CD14-positive monocyte (primary cell): ENCODE data around the gene SHPK. TPM values are rescaled to one million over a fixed set of nuclear protein-coding genes. Genes with fewer than 3 reads are reported as not detected.

Experiments
- DNase-seq, 3 donors: peaks; one replicate each; pipeline ENCODE4 v3.0.0-alpha.2; 2011 to 2022
- H2AFZ ChIP-seq: 2 replicates; pipeline ENCODE4 v1.6.0; 2012; ENCODE audit warnings: mild to moderate bottlenecking, low read depth, low read length, inconsistent platforms; ENCODE audit not compliant: insufficient read depth, poor library complexity, severe bottlenecking
- H3K27ac ChIP-seq, 2 donors: 1 replicate in 1 of 2; 2 replicates in 1 of 2; pipeline ENCODE4 v1.5.1; 2012 to 2013; ENCODE audit warnings: low read length in 2 of 2, control low read depth in 1 of 2, inconsistent platforms in 1 of 2, low read depth in 1 of 2, mild to moderate bottlenecking in 1 of 2
- H3K27me3 ChIP-seq, 2 donors: one replicate each; pipeline versions ENCODE4 v1.6.0 to v1.6.1; 2011 to 2013; ENCODE audit warnings: low read length in 2 of 2; ENCODE audit not compliant: control insufficient read depth in 2 of 2, insufficient read depth in 2 of 2
- H3K36me3 ChIP-seq, 2 donors: replicated peaks in 1 of 2; 1 replicate in 1 of 2; 2 replicates in 1 of 2; pipeline versions ENCODE4 v1.5.1 to v1.6.1; 2012 to 2013; ENCODE audit warnings: low read length in 2 of 2, control low read depth in 1 of 2, inconsistent platforms in 1 of 2, mild to moderate bottlenecking in 1 of 2; ENCODE audit not compliant: insufficient read depth in 2 of 2, control insufficient read depth in 1 of 2
- H3K4me1 ChIP-seq, 2 donors: 1 replicate in 1 of 2; 2 replicates in 1 of 2; pipeline versions ENCODE4 v1.5.1 to v1.6.1; 2012 to 2013; ENCODE audit warnings: low read length in 2 of 2, control low read depth in 1 of 2, inconsistent platforms in 1 of 2, mild to moderate bottlenecking in 1 of 2, moderate library complexity in 1 of 2; ENCODE audit not compliant: insufficient read depth in 2 of 2, control insufficient read depth in 1 of 2
- H3K4me2 ChIP-seq: replicated peaks from 2 replicates; pipeline ENCODE3; 2012; ENCODE audit warnings: low read length, moderate library complexity, mild to moderate bottlenecking; ENCODE audit not compliant: poor library complexity, severe bottlenecking; ENCODE audit errors: extremely low read depth
- H3K4me3 ChIP-seq, 3 experiments: fragments of 200-600 bp in 1 of 3; sonication (generic) in 1 of 3; replicated peaks in 1 of 3; 1 replicate in 2 of 3; 2 replicates in 1 of 3; pipeline ENCODE4 v1.5.1; 2011 to 2013; ENCODE audit warnings: low read length in 3 of 3, mild to moderate bottlenecking in 3 of 3, control low read depth in 2 of 3, low read depth in 2 of 3, inconsistent platforms in 1 of 3, moderate library complexity in 1 of 3
- H3K79me2 ChIP-seq: 2 replicates; pipeline ENCODE4 v1.6.0; 2012; ENCODE audit warnings: mild to moderate bottlenecking, control low read depth, inconsistent platforms, low read length, moderate library complexity; ENCODE audit not compliant: insufficient read depth
- H3K9ac ChIP-seq: 2 replicates; pipeline ENCODE4 v1.6.0; 2017; ENCODE audit warnings: low read length, mild to moderate bottlenecking; ENCODE audit not compliant: insufficient read depth, poor library complexity, severe bottlenecking
- H3K9me3 ChIP-seq, 2 donors: replicated peaks in 1 of 2; 1 replicate in 1 of 2; 2 replicates in 1 of 2; pipeline versions ENCODE4 v1.5.1 to v1.6.1; 2012 to 2013; ENCODE audit warnings: low read length in 2 of 2, control low read depth in 1 of 2; ENCODE audit not compliant: control insufficient read depth in 1 of 2, insufficient read depth in 1 of 2
- H4K20me1 ChIP-seq: 2 replicates; pipeline ENCODE4 v1.6.0; 2012; ENCODE audit warnings: mild to moderate bottlenecking, low read length, control low read depth, moderate library complexity; ENCODE audit not compliant: insufficient read depth
- H3K27ac Mint-ChIP-seq, 7 donors: one replicate each; pipeline ENCODE4 v1.8.0; 2020; ENCODE audit warnings: mild to moderate bottlenecking in 7 of 7, mixed read lengths in 7 of 7, moderate library complexity in 6 of 7, inconsistent platforms in 2 of 7
- H3K27me3 Mint-ChIP-seq, 3 donors: one replicate each; pipeline ENCODE4 v1.8.0; 2021 to 2022; ENCODE audit warnings: low read depth in 3 of 3, mild to moderate bottlenecking in 3 of 3, mixed read lengths in 3 of 3, moderate library complexity in 3 of 3, inconsistent platforms in 1 of 3
- H3K36me3 Mint-ChIP-seq, 2 donors: one replicate each; pipeline ENCODE4 v1.8.0; 2020; ENCODE audit warnings: mixed read lengths in 2 of 2, inconsistent platforms in 1 of 2, mild to moderate bottlenecking in 1 of 2
- H3K4me1 Mint-ChIP-seq: one replicate; pipeline ENCODE4 v1.8.0; 2020; ENCODE audit warnings: mild to moderate bottlenecking, mixed read lengths
- H3K4me3 Mint-ChIP-seq, 2 donors: one replicate each; pipeline ENCODE4 v1.8.0; 2020; ENCODE audit warnings: mild to moderate bottlenecking in 2 of 2, mixed read lengths in 2 of 2, moderate library complexity in 1 of 2
- H3K9me3 Mint-ChIP-seq, 7 donors: one replicate each; pipeline ENCODE4 v1.8.0; 2020 to 2022; ENCODE audit warnings: mixed read lengths in 7 of 7, mild to moderate bottlenecking in 6 of 7, moderate library complexity in 6 of 7, inconsistent platforms in 2 of 7
- CTCF ChIP-seq: fragments of 200-600 bp; IDR thresholded peaks from one replicate; pipeline ENCODE4 v1.8.0; 2022; ENCODE audit warnings: antibody characterized with exemption, mild to moderate bottlenecking
- WGBS: methylation state at CpG from one replicate; pipeline ENCODE4 v1.1.5; 2013; ENCODE audit warnings: missing lambda C conversion rate; ENCODE audit not compliant: insufficient coverage; 5-methylcytosine and 5-hydroxymethylcytosine counted together
- intact Hi-C, 2 donors: fragments of 100-400 bp; cut with micrococcal nuclease; formaldehyde crosslinking; loops; one replicate each; pipeline versions ENCODE4 v1.15.0 to v1.15.1; 2023
- polyA plus RNA-seq, 3 donors: library from polyadenylated mRNA; depleted of rRNA in 1 of 3; unstranded in 2 of 3; stranded (reverse) in 1 of 3; fragments of 300-500 nt in 2 of 3; fragments of >200 nt in 1 of 3; fragmentation: Illumina TruSeq in 2 of 3; gene quantifications; 1 replicate in 2 of 3; 2 replicates in 1 of 3; pipeline ENCODE4 v1.2.3, GENCODE V29; 2012 to 2021

Gene SHPK
- polyA plus RNA-seq, 3 donors: 4.3 to 4.6 (median 4.6) TPM

GRCh38 chr17:3590231-3590630, 45.8 kb downstream of the SHPK start:
- intact Hi-C loops: no loop called here
- no peaks in the 10 kb centered on the region for H3K27me3 Mint-ChIP-seq
- no peak overlapping the region for H3K4me2 ChIP-seq

GRCh38 chr17:3589784-3590183, 46.3 kb downstream of the SHPK start:
- no peaks in the 10 kb centered on the region for H3K79me2 ChIP-seq
- H3K36me3 Mint-ChIP-seq: peaks cover 24 to 32% of the 10 kb centered on the region in 2 donors
- no peaks in the 10 kb centered on the region for H4K20me1 ChIP-seq
- H3K9me3 ChIP-seq: no peaks in the 10 kb centered on the region
- H3K4me3 ChIP-seq: no peak overlapping the region
- 98% methylated on average over 22 of the region's 22 CpGs for WGBS
- DNase-seq: no peak
- H3K36me3 ChIP-seq: peaks cover 30 to 38% of the 10 kb centered on the region in 2 donors
- H3K4me3 Mint-ChIP-seq: no peak overlapping the region
- no peaks in the 10 kb centered on the region for H3K4me1 Mint-ChIP-seq
- no peak overlapping the region for H3K4me2 ChIP-seq
- no peak for TF ChIP-seq CTCF
- no peak overlapping the region for H3K9ac ChIP-seq
- no peak overlapping the region for H3K27ac ChIP-seq
- intact Hi-C loops: no loop called here
- no peaks in the 10 kb centered on the region for H3K4me1 ChIP-seq
- H3K27ac Mint-ChIP-seq: peak overlapping the region in 1 of 7 donors; percentile 46
- no peaks in the 10 kb centered on the region for H3K27me3 ChIP-seq
- no peak overlapping the region for H2AFZ ChIP-seq
- H3K9me3 Mint-ChIP-seq: no peaks in the 10 kb centered on the region
- H3K27me3 Mint-ChIP-seq: no peaks in the 10 kb centered on the region

More at GRCh38 chr17:3590231-3590630, 45.8 kb downstream of the SHPK start:
- 95% methylated on average over 15 of the region's 15 CpGs for WGBS
- Histone ChIP-seq H3K27me3 (no peaks in the 10 kb centered on the region), H3K4me1 (no peaks in the 10 kb centered on the region), H3K79me2 (no peaks in the 10 kb centered on the region), H3K4me3 (no peak overlapping the region), H3K27ac (no peak overlapping the region), H2AFZ (no peak overlapping the region), H3K9ac (no peak overlapping the region), H3K9me3 (no peaks in the 10 kb centered on the region), H4K20me1 (no peaks in the 10 kb centered on the region), H3K36me3 (peaks cover 30 to 38% of the 10 kb centered on the region in 2 donors)
- no peaks in the 10 kb centered on the region for H3K4me1 Mint-ChIP-seq
- TF ChIP-seq CTCF: no peak
- H3K9me3 Mint-ChIP-seq: no peaks in the 10 kb centered on the region
- H3K27ac Mint-ChIP-seq: peak overlapping the region in 1 of 7 donors; percentile 25
- peaks cover 24 to 32% of the 10 kb centered on the region in 2 donors for H3K36me3 Mint-ChIP-seq
- DNase-seq: no peak
- H3K4me3 Mint-ChIP-seq: no peak overlapping the region
